Activated CD8-positive, alpha-beta memory T cell treated with anti-CD3 and anti-CD28 coated beads, Interleukin-2, amount 50 U/mL, for 4 hours (primary cell): ENCODE measurements around the gene HTRA3.
A peak's percentile ranks its signal among the peaks of the same experiment; 100 is the strongest.
"Not testable (repeated sequence)": the region's sequence is repeated elsewhere in the genome, so short reads cannot be mapped to it uniquely, and the experiment has no call there.

Source experiments
- DNase-seq: peaks from one replicate; pipeline ENCODE4 v3.0.0-alpha.2; 2020

Gene HTRA3

GRCh38 chr4:8330821-8331574 is 61.4 kb downstream of the HTRA3 start:
- DNase-seq: peak; percentile 6

- DNase-seq: no peak
These were observed 62.0 kb downstream of the HTRA3 start for GRCh38 chr4:8331575-8331955.

- no peak for DNase-seq
These were observed 62.7 kb downstream of the HTRA3 start for GRCh38 chr4:8332038-8332857.

- no peak for DNase-seq
These were observed 63.4 kb downstream of the HTRA3 start for GRCh38 chr4:8332891-8333331.

- no peak for DNase-seq
These were observed 64.3 kb downstream of the HTRA3 start for GRCh38 chr4:8333726-8334460.

GRCh38 chr4:8334786-8335460 is 65.4 kb downstream of the HTRA3 start:
- no peak for DNase-seq

- DNase-seq: no peak
These were observed 66.3 kb downstream of the HTRA3 start for GRCh38 chr4:8335848-8336247.

- DNase-seq: no peak
These were observed 67.0 kb downstream of the HTRA3 start for GRCh38 chr4:8336412-8337075.

- DNase-seq: no peak
These were observed 68.9 kb downstream of the HTRA3 start for GRCh38 chr4:8338351-8338961.

- no peak for DNase-seq
These were observed 71.3 kb downstream of the HTRA3 start for GRCh38 chr4:8340781-8341241.

- DNase-seq: not testable (repeated sequence)
These were observed 71.7 kb downstream of the HTRA3 start for GRCh38 chr4:8341281-8341680.

GRCh38 chr4:8341691-8342090 is 72.1 kb downstream of the HTRA3 start:
- DNase-seq: no peak

- no peak for DNase-seq
These were observed 73.2 kb downstream of the HTRA3 start for GRCh38 chr4:8342651-8343261.

GRCh38 chr4:8343262-8343966 is 73.9 kb downstream of the HTRA3 start:
- no peak for DNase-seq

GRCh38 chr4:8343967-8344331 is 74.4 kb downstream of the HTRA3 start:
- DNase-seq: no peak

GRCh38 chr4:8344377-8344776 is 74.8 kb downstream of the HTRA3 start:
- DNase-seq: no peak

- no peak for DNase-seq
These were observed 75.7 kb downstream of the HTRA3 start for GRCh38 chr4:8345053-8345945.

- DNase-seq: no peak
These were observed 76.6 kb downstream of the HTRA3 start for GRCh38 chr4:8345946-8346814.
